HEK293 (cell line): ENCODE measurements around the gene ADK.
A peak's percentile ranks its signal among the peaks of the same experiment; 100 is the strongest.

Experiments used
- CTCF ChIA-PET: fragments of 350-600 bp; formaldehyde crosslinking; extraction: SDS; loops from one replicate; lab custom pipeline; 2021; ENCODE audit warnings: antibody characterized with exemption; lab: Yijun Ruan, JAX
- POLR2A ChIA-PET: fragments of 300-600 bp; formaldehyde crosslinking; extraction: SDS; loops from one replicate; lab custom pipeline; 2020; ENCODE audit warnings: antibody characterized with exemption, inconsistent platforms; lab: Yijun Ruan, JAX
- H3K27ac ChIP-seq: fragments of 200-500 bp; sonication (Bioruptor generic); 2 replicates; pipeline ENCODE4 v1.5.1; 2014; ENCODE audit warnings: low read depth, low read length, control low read depth, inconsistent platforms; ENCODE audit errors: extremely low read depth
- H3K36me3 ChIP-seq, 2 experiments: fragments of 200-500 bp in 1 of 2; sonication (Bioruptor generic) in 1 of 2; 1 replicate in 1 of 2; 2 replicates in 1 of 2; pipeline ENCODE4 v1.5.1; 2014 to 2017; ENCODE audit warnings: inconsistent platforms in 2 of 2, low read length in 2 of 2; ENCODE audit not compliant: control insufficient read depth in 2 of 2, insufficient read depth in 1 of 2
- H3K4me1 ChIP-seq: fragments of 200-500 bp; sonication (Bioruptor generic); 2 replicates; pipeline ENCODE4 v1.5.1; 2014; ENCODE audit warnings: mild to moderate bottlenecking, low read length, inconsistent platforms; ENCODE audit not compliant: control insufficient read depth, insufficient read depth
- H3K4me3 ChIP-seq: 2 replicates; pipeline ENCODE4 v1.5.1; 2011; ENCODE audit warnings: low read depth, mild to moderate bottlenecking, control low read depth, low read length, moderate library complexity
- H3K9me3 ChIP-seq: fragments of 200-500 bp; sonication (Bioruptor generic); 2 replicates; pipeline ENCODE4 v1.5.1; 2014; ENCODE audit warnings: low read depth, low read length, inconsistent platforms; ENCODE audit not compliant: control insufficient read depth, insufficient read depth
- HOXC10 ChIP-seq: sonication (generic); formaldehyde crosslinking; IDR thresholded peaks from 2 replicates; pipeline ENCODE4 v1.8.1; 2023; ENCODE audit warnings: mild to moderate bottlenecking, missing genetic modification reagents
- PRDM1 ChIP-seq: fragments of 450-650 bp; formaldehyde crosslinking; IDR thresholded peaks from 2 replicates; pipeline ENCODE4; 2016; ENCODE audit warnings: missing biosample characterization, missing genetic modification characterization
- SCRT2 ChIP-seq: fragments of 450-650 bp; formaldehyde crosslinking; IDR thresholded peaks from 2 replicates; pipeline ENCODE4 v1.5.1; 2016; ENCODE audit warnings: missing biosample characterization, missing genetic modification characterization
- TCF7L2 ChIP-seq: IDR thresholded peaks from 2 replicates; pipeline ENCODE4 v1.6.1; 2011; ENCODE audit warnings: low read depth, mild to moderate bottlenecking, inconsistent platforms, low read length, moderate library complexity, borderline replicate concordance
- ZBTB11 ChIP-seq: fragments of 450-650 bp; formaldehyde crosslinking; conservative IDR thresholded peaks from 2 replicates; pipeline ENCODE4 v1.5.1; 2016; ENCODE audit warnings: low read depth, missing biosample characterization, missing genetic modification characterization
- ZNF184 ChIP-seq: fragments of 450-650 bp; IDR thresholded peaks from 2 replicates; pipeline ENCODE4 v1.5.1; 2018; ENCODE audit warnings: missing biosample characterization, mild to moderate bottlenecking, missing genetic modification characterization
- ZNF280D ChIP-seq: fragments of 450-650 bp; formaldehyde crosslinking; IDR thresholded peaks from 2 replicates; pipeline ENCODE4 v1.5.1; 2016; ENCODE audit warnings: missing biosample characterization, missing genetic modification characterization
- ZNF335 ChIP-seq: fragments of 450-650 bp; formaldehyde crosslinking; conservative IDR thresholded peaks from 2 replicates; pipeline ENCODE4 v1.5.1; 2016; ENCODE audit warnings: missing biosample characterization, missing genetic modification characterization
- ZNF501 ChIP-seq: fragments of 450-650 bp; formaldehyde crosslinking; IDR thresholded peaks from 2 replicates; pipeline ENCODE4 v1.5.1; 2016; ENCODE audit warnings: missing biosample characterization, missing genetic modification characterization
- ZNF513 ChIP-seq: fragments of 450-650 bp; IDR thresholded peaks from 2 replicates; pipeline ENCODE4 v1.5.1; 2018; ENCODE audit warnings: missing biosample characterization, missing genetic modification characterization
- ZNF558 ChIP-seq: fragments of 450-650 bp; formaldehyde crosslinking; IDR thresholded peaks from 2 replicates; pipeline ENCODE4 v1.5.1; 2016; ENCODE audit warnings: missing biosample characterization, missing genetic modification characterization
- ZNF585B ChIP-seq: fragments of 450-650 bp; formaldehyde crosslinking; IDR thresholded peaks from 2 replicates; pipeline ENCODE4 v1.5.1; 2016; ENCODE audit warnings: missing biosample characterization, missing genetic modification characterization
- ZNF624 ChIP-seq: fragments of 450-650 bp; formaldehyde crosslinking; IDR thresholded peaks from 2 replicates; pipeline ENCODE4 v1.5.1; 2017; ENCODE audit warnings: missing biosample characterization, missing genetic modification characterization
- ZNF701 ChIP-seq: fragments of 450-650 bp; formaldehyde crosslinking; IDR thresholded peaks from 2 replicates; pipeline ENCODE4 v1.5.1; 2016; ENCODE audit warnings: missing biosample characterization, missing genetic modification characterization
- ZSCAN23 ChIP-seq: fragments of 450-650 bp; formaldehyde crosslinking; IDR thresholded peaks from 2 replicates; pipeline ENCODE4 v1.5.1; 2016; ENCODE audit warnings: missing biosample characterization, missing genetic modification characterization
- ZSCAN4 ChIP-seq: fragments of 450-650 bp; formaldehyde crosslinking; IDR thresholded peaks from 2 replicates; pipeline ENCODE4 v1.5.1; 2017; ENCODE audit warnings: missing biosample characterization, missing genetic modification characterization
- ZXDB ChIP-seq: fragments of 450-650 bp; formaldehyde crosslinking; IDR thresholded peaks from 2 replicates; pipeline ENCODE4 v1.5.1; 2016; ENCODE audit warnings: missing biosample characterization, missing genetic modification characterization

ADK gene

GRCh38 chr10:74165530-74165901 lies 14.5 kb downstream of the ADK start (continued):
- no peak for TF ChIP-seq ZBTB11
- TF ChIP-seq ZNF558 (tag by site-specific recombination): no peak
- no peak for TF ChIP-seq TCF7L2
- TF ChIP-seq ZNF513: no peak
- TF ChIP-seq ZNF280D (tag by site-specific recombination): no peak
- no peak for TF ChIP-seq ZNF624 (tag by site-specific recombination)

- POLR2A ChIA-PET: interaction anchor here (1.0 to 3.1 kb wide), 2 partner anchors 9 to 10 kb away, joined by 3 to 22 read pairs; no protein-coding TSS in a partner anchor
- Histone ChIP-seq H3K9me3 (no peaks in the 10 kb centered on the region), H3K4me1 (peaks cover 22% of the 10 kb centered on the region), H3K27ac (no peak overlapping the region), H3K36me3 (no peaks in the 10 kb centered on the region), H3K4me3 (no peak overlapping the region)
- CTCF ChIA-PET: interaction anchor here (0.6 to 0.8 kb wide), 2 partner anchors 23 to 957 kb away, joined by 3 to 4 read pairs; no protein-coding TSS in a partner anchor
- TF ChIP-seq SCRT2 (peak; percentile 2; the same call in 1 of the 2 replicates), HOXC10 (CRISPR knock-in tag) (no peak), ZSCAN23 (tag by site-specific recombination) (no peak)
Measured at GRCh38 chr10:74167443-74167842, 16.4 kb downstream of the ADK start.

- H3K9me3 ChIP-seq: no peaks in the 10 kb centered on the region
- TF ChIP-seq ZSCAN4 (tag by site-specific recombination) (peak; percentile 83), ZNF184 (tag by site-specific recombination) (no peak), ZXDB (tag by site-specific recombination) (0 out of 2 replicates have a peak, but pooled peaks have one; percentile 23), ZNF585B (tag by site-specific recombination) (no peak), ZNF501 (tag by site-specific recombination) (no peak), PRDM1 (tag by site-specific recombination) (peak; percentile 60; the same call in 1 of the 2 replicates), ZNF335 (tag by site-specific recombination) (0 out of 2 replicates have a peak, but pooled peaks have one; percentile 16), ZNF701 (tag by site-specific recombination) (no peak)
- no peaks in the 10 kb centered on the region for H3K36me3 ChIP-seq
- ChIA-PET POLR2A (interaction anchor here (0.7 to 1.2 kb wide), 2 partner anchors 20 to 87 kb away, joined by 3 read pairs; partner anchors contain the start of genes ADK and AP3M1), CTCF (interaction anchor here (0.6 kb wide), 2 partner anchors 23 to 42 kb away, joined by 3 read pairs; no protein-coding TSS in a partner anchor)
- H3K27ac ChIP-seq: no peak overlapping the region
- no peak overlapping the region for H3K4me3 ChIP-seq
- peaks cover 4% of the 10 kb centered on the region; the same call in 1 of the 2 replicates for H3K4me1 ChIP-seq
Measured at GRCh38 chr10:74171625-74172024, 20.6 kb downstream of the ADK start.
